ENCODE results near the gene GTSF1L. TPM values are rescaled to one million over a fixed set of nuclear protein-coding genes. Genes with fewer than 3 reads are reported as not detected.

The GTSF1L gene
- total and polyA plus RNA-seq, 12 donors = not detected

GRCh38 chr20:43716757-43717615, 9.8 kb downstream of the GTSF1L start:
- ATAC-seq (no peak), DNase-seq (no peak)
- 93 to 95% methylated on average over 12 of the region's 12 CpGs for WGBS, 2 donors
- Histone ChIP-seq H3K4me3 (no peak overlapping the region), H3K27ac (no peak overlapping the region), H3K27me3 (peaks cover 0 to 5% (median 0%) of the 10 kb centered on the region in 7 donors), H3K9me3 (peaks cover 0 to 2% (median 0%) of the 10 kb centered on the region in 11 donors), H3K36me3 (no peaks in the 10 kb centered on the region), H3K4me1 (no peaks in the 10 kb centered on the region)
- intact Hi-C loops (cut with DNase I) = no loop called here
- TF ChIP-seq, protein P1, sequence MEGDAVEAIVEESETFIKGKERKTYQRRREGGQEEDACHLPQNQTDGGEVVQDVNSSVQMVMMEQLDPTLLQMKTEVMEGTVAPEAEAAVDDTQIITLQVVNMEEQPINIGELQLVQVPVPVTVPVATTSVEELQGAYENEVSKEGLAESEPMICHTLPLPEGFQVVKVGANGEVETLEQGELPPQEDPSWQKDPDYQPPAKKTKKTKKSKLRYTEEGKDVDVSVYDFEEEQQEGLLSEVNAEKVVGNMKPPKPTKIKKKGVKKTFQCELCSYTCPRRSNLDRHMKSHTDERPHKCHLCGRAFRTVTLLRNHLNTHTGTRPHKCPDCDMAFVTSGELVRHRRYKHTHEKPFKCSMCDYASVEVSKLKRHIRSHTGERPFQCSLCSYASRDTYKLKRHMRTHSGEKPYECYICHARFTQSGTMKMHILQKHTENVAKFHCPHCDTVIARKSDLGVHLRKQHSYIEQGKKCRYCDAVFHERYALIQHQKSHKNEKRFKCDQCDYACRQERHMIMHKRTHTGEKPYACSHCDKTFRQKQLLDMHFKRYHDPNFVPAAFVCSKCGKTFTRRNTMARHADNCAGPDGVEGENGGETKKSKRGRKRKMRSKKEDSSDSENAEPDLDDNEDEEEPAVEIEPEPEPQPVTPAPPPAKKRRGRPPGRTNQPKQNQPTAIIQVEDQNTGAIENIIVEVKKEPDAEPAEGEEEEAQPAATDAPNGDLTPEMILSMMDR (IDR thresholded peaks at IDR 0.05) = no peak

GRCh38 chr20:43716123-43716522, 10.7 kb downstream of the GTSF1L start:
- TF ChIP-seq, protein P1 (IDR thresholded peaks at IDR 0.05) = no peak
- intact Hi-C loops (cut with DNase I) = no loop called here
- no peak overlapping the region for H3K27ac ChIP-seq
- no peak for ATAC-seq
- peaks cover 0 to 2% (median 0%) of the 10 kb centered on the region in 11 donors for H3K9me3 ChIP-seq
- no peaks in the 10 kb centered on the region for H3K36me3 ChIP-seq
- H3K4me1 ChIP-seq = no peaks in the 10 kb centered on the region
- 94 to 97% methylated on average over 4 of the region's 4 CpGs for WGBS, 2 donors
- peaks cover 0 to 5% (median 0%) of the 10 kb centered on the region in 7 donors for H3K27me3 ChIP-seq
- no peak for DNase-seq
- no peak overlapping the region for H3K4me3 ChIP-seq

GRCh38 chr20:43715511-43715910, 11.3 kb downstream of the GTSF1L start:
- H3K4me1 ChIP-seq = no peaks in the 10 kb centered on the region
- intact Hi-C loops (cut with DNase I) = no loop called here
- WGBS, 2 donors = 90 to 96% methylated on average over 6 of the region's 6 CpGs
- H3K36me3 ChIP-seq = no peaks in the 10 kb centered on the region
- TF ChIP-seq, protein P1 (IDR thresholded peaks at IDR 0.05) = no peak
- H3K9me3 ChIP-seq = peaks cover 0 to 2% (median 0%) of the 10 kb centered on the region in 11 donors
- ATAC-seq = no peak
- no peak overlapping the region for H3K4me3 ChIP-seq
- no peak for DNase-seq
- no peak overlapping the region for H3K27ac ChIP-seq
- H3K27me3 ChIP-seq = peaks cover 0 to 5% (median 0%) of the 10 kb centered on the region in 7 donors

GRCh38 chr20:43715044-43715443, 11.8 kb downstream of the GTSF1L start:
- peaks cover 0 to 2% (median 0%) of the 10 kb centered on the region in 11 donors for H3K9me3 ChIP-seq
- DNase-seq (no peak), ATAC-seq (no peak)
- H3K4me1 ChIP-seq = no peaks in the 10 kb centered on the region
- intact Hi-C loops (cut with DNase I) = no loop called here
- WGBS, 2 donors = 96 to 98% methylated on average over 9 of the region's 9 CpGs
- peaks cover 0 to 2% (median 0%) of the 10 kb centered on the region in 9 donors for H3K36me3 ChIP-seq
- H3K27me3 ChIP-seq = peaks cover 0 to 4% (median 0%) of the 10 kb centered on the region in 7 donors
- no peak overlapping the region for H3K4me3 ChIP-seq
- no peak overlapping the region for H3K27ac ChIP-seq
- TF ChIP-seq, protein P1 (IDR thresholded peaks at IDR 0.05) = no peak
